RPMI7951 (cell line): ENCODE results near the gene RAB13. TPM values are rescaled to one million over a fixed set of nuclear protein-coding genes. Genes with fewer than 3 reads are reported as not detected.

ENCODE experiments used
- DNase-seq: peaks from one replicate; pipeline ENCODE4 v3.0.0-alpha.2; 2012; ENCODE audit warnings: low read depth
- total RNA-seq: library from RNA; depleted of rRNA; stranded (reverse); fragments of >200 nt; shearing (Covaris generic); gene quantifications from 2 replicates; pipeline ENCODE4 v1.2.3, GENCODE V29; 2014

Gene RAB13
- total RNA-seq, 1 experiment from 2014 or later, result 41.3 TPM

DNA sequence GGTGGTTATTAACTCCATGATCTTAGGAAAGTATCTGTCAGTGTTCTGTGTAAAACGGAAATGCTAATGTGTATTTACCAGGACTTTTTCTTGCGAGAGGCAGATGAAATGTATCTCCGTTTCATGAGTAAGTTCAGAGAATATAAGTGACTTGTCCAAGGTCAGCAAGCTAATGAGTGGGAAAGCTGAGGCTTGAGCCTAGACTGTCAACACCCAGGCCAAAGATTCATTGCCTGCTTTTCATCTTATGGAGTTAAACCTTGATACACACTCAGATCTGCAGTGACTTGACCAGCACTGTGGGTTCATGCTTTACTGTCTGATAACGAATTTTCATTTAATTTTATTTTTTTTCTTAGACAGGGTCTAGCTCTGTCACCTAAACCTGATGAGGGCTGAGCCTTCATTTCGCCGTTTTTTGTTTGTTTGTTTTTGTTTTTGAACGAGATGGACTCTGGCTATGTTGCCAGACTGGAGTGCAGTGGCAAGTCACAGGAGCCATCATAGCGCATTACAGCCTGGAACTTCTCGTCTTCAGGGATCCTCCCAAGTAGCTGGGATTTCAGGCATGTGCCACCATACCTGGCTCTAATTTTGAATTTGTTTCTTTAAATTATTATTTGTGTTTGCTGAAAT is 7.7 kb downstream of the RAB13 start:
- DNase-seq, result no peak

DNA sequence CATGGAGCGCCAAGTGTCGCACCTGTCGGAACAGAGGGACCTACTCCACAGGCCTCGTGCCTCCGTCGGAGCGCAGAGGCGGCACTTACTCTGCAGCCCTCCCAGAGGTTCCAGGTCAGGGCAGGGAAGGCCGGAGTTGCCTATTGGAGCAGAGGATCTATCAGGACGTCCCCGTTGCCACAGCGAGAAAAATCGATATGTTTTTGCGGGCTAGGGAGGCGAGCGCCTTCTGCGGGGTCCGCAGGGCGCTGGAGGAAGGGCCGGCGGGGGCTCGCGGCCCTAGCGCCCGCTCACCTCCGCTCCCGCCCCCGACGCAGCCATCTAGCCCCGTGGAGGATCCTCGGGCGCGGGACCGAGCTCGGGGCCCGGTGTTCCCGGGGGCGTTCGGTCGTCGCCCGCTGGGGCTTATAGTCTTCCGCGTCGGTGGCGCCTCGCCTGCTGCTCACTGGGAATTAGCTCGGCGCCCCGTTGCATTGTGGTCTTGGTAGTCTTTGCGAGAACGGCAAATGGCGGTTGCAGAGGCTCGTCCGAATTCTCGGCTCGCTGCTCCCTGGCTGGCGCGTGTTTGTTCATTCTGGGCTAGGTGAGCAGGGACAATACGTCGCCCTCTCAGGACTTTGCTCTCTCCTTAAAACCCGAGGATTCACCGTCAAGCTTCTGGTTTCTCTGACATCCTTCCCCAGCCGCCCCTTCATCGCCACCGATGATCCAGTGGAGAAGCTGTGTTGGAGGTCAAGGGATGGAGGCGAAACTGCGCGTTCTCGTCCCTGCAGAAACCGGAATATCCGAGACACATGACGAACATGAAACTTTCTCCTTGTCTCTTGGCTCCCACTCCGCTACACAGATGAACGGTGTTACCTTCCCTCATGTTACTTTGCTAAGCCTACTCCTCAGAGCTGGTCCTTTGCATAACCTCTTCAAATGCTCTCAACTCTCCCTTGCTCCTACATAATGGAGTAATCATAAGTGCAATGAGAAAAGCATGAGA is 8.6 kb downstream of the RAB13 start, which contains the start of gene JTB:
JTB (minus strand) TSS at position 425 of the 991 bp plus-strand sequence; CDS start at position 3, 422 bp downstream.
- DNase-seq, result peak; percentile 74

DNA sequence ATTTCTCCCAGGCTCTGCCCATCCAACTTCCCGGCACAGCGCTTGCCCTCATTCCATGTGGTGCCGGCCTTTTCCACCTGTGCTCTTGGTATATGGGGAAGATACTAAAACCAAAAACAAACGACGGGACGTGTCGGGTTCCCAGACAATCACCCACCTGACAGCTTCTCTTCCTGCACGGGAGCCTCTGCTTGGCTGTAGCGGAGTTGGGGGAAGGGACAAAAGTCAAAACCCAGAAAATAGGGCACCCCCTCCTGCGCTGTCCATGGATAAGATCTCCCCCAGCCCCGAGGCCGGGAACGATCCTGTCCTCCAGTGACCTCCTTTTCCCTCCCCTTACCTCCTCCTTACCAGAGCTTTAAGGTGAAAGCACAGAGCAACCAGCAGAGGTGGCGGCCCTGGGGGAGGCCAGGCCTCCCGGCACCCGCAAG is 9.3 kb downstream of the RAB13 start:
- no peak for DNase-seq

DNA sequence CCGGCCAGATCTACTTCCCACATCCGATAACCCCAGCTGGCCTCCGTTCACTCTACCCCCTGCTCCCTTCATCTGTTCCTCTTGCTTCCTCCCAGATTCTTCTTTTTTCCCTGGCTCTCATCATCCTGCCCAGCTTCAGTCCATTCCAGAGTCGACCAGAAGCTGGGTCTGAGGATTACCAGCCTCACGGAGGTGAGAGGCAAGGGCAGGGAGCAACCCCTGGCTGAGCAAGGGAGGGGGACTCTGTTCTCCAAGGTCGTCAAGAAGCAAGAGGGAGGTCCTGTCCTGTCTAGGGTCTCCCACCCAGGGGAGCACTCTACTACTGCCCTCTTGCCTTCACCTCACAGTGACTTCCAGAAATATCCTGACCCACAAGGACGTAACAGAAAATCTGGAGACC is 12.6 kb downstream of the RAB13 start:
- DNase-seq, result no peak

GRCh38 chr1:153973071-153973470 is 13.1 kb downstream of the RAB13 start:
- DNase-seq, result no peak

DNA sequence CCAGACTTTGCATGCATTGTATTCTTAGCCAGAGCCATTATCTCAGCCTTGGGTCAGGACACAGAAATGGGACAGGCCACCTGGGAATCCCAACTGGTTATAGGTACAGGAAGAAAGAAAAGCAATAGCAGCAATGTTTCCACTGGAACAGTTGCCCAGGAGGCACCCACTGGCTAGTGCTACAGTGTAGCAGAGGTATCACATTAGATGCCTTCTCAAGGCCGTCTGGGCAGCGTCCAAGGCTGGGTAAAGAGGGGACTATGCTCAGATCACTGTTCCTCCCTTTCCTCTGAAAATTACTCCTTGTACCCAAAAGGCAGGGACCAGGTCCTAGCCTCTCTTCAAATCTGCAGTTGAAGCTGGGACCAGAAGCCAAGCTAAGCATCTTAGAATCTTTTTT is 15.8 kb downstream of the RAB13 start:
- DNase-seq, result no peak

DNA sequence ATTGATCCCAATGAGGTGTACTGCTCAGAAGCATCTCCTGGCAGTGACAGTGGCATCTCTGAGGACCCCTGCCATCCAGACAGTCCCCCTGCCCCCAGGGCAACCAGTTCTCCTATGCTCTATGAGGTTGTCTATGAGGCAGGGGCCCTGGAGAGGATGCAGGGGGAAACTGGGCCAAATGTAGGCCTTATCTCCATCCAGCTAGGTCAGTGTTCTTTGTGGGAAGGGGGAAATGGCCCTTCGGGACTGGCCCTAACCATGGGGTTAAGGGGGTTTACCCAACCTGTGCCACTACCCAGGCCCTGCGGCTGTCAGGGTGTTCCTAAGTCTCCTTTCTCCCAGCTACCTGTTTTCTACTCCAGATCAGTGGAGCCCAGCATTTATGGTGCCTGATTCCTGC is 17.2 kb downstream of the RAB13 start:
- no peak for DNase-seq

DNA sequence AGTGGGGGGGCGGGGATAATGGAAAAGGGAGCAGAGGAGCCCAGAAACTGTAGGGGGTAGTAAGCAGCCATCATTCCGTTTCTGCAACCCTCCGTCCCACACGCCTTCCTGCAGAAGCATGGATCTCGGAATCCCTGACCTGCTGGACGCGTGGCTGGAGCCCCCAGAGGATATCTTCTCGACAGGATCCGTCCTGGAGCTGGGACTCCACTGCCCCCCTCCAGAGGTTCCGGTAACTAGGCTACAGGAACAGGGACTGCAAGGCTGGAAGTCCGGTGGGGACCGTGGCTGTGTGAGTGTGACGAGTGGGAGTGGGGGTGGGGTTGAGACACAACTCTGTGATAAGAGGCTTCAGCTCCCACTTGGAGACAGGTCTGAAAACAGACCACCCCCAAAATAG is 17.7 kb downstream of the RAB13 start:
- no peak for DNase-seq

DNA sequence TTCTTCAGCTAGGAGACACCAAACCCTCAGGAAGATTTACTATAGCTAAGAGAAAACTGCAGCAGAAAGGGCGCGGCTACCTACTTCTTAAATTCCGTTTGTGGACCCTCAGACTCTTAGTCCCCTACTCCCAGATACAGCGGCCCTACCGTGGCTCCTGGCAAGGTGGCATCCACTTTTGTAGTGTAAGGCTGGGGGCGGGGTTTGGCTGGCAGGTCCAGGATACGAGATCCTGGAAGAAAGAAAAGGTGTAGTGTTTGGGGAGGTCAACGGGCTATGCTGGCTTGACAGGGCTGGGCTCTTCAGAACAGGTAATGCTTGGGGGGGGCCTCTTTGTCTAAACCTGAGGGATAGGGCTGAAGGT is 18.2 kb downstream of the RAB13 start:
- no peak for DNase-seq

GRCh38 chr1:153967107-153967999 is 18.8 kb downstream of the RAB13 start, which contains the start of gene CREB3L4:
TSS of gene CREB3L4 (plus strand) at chr1:153967902. CDS start at chr1:153968526, 624 bp downstream.
- DNase-seq, result peak; percentile 96

DNA sequence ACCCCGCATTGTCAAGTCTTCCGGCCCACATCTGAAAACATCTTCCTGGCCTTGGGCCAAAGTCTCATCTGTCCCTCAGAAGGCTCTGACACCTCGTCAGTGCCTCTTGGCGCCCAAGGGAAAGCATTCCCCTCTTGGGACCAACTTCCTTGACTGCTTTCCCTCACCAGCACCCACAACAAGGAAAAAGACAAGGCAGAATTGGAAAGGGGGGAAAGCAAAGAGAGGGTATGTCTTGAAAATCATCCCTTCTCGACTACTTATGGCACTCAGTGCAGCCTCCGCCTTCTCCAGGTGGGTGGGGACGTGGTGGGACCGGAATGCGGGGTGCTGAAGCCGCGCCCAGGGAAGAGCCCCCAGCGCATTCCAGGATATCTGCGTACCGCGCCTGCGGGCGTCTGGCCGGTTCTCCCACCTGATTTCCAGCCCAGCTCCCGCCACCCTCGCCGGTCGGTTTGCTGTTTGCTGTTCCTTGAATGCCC is 22.2 kb downstream of the RAB13 start:
- DNase-seq, result peak; percentile 65

GRCh38 chr1:153963030-153963849 is 22.9 kb downstream of the RAB13 start, which contains the start of gene SLC39A1:
TSS of gene SLC39A1 (minus strand) at chr1:153963537. CDS start at chr1:153962715, 822 bp downstream.
- DNase-seq, result peak; percentile 93

- DNase-seq, result peak; percentile 65
Measured at GRCh38 chr1:153962088-153963029, 23.8 kb downstream of the RAB13 start.

GRCh38 chr1:153961421-153961820 is 24.7 kb downstream of the RAB13 start:
- no peak for DNase-seq

DNA sequence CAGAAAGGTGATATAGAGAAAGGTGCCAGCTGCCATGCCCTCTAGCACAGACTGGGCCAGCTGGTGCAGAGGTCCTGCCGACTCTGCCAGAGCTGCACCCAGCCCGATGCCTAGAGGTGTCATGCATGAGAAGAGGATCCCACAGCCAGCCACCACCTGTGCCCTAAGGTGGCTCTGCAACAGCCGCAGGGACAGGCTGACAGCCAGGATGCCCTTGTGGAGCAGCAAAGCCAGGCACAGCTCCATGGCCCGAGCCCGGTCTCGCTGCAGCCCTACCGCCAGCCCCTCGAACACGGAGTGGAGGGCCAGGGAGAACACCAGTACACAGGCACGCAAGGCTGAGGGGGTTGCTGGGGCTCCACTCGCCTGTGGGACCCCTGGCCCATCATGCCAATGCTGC is 25.9 kb downstream of the RAB13 start:
- DNase-seq, result no peak

GRCh38 chr1:153959454-153959853 is 26.7 kb downstream of the RAB13 start:
- DNase-seq, result no peak

DNA sequence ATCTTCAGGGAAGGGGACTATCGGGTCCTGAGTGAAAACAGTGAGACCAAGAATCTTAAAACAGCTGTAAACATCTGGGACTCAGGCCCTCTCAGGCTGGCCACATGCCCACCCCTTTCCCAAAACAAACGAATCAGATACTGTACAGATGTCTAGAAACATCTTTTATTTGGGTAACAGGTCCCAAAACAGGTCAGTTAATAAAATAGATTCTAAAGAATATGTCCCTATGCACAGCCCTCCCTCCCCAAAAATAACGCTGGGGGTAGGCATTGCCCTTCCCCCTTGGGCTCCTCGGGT is 27.2 kb downstream of the RAB13 start:
- DNase-seq, result no peak

- DNase-seq, result peak; percentile 97
Measured at GRCh38 chr1:153958111-153958960, 27.8 kb downstream of the RAB13 start, which contains the start of gene CRTC2. TSS of gene CRTC2 (minus strand) at chr1:153958612. CDS start at chr1:153958497, 115 bp downstream.

GRCh38 chr1:153957744-153958110 is 28.4 kb downstream of the RAB13 start:
- DNase-seq, result no peak
